Measurements from ENCODE around the gene SECISBP2.
A peak's percentile ranks its signal among the peaks of the same experiment; 100 is the strongest.

SECISBP2 gene

DNA sequence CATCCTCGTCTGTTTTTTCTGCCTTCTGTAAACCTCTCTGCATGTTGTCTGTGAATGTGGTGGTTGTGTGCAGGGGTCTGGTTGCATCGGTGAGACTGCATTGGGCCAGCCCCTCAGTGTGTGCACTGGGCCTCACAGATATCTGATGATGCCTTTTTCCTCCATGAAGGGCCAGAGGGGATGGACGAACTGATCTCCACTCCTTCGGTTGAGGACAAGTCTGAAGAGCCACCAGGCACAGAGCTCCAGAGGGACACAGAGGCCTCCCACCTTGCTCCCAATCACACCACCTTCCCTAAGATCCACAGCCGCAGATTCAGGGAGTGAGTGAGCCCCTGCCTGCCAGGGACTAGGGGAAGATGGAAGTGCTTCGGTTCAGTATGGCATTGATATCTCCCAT is 31.3 kb downstream of the SECISBP2 start:
- DNase-seq = no peak

DNA sequence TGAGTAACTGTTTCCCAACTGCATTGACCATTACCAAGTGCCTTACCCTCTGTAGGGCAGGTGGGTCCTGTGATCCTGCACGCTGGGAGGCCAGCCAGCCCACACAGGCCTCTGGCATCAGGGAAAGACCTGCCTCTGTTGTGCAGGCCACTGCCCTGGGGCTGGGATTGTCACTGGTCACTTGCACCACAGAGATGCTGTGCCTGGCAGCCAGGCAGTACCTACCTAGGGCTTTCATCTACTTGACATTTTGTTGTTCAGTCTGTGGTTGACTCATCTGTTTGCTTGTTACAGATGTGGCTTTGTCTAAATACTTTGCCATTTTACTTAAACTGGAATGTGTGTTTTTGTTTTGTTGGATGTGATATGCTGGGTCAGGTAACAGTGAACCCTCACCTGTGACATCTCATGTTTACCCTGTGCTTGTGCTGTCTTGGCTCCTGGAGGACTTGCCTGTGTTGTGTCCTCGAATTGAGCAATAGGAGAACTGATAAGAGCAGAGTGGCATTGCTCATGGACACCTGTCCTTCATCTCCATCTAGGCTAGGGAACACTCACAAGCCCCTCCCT is 32.8 kb downstream of the SECISBP2 start:
- DNase-seq = no peak

DNA sequence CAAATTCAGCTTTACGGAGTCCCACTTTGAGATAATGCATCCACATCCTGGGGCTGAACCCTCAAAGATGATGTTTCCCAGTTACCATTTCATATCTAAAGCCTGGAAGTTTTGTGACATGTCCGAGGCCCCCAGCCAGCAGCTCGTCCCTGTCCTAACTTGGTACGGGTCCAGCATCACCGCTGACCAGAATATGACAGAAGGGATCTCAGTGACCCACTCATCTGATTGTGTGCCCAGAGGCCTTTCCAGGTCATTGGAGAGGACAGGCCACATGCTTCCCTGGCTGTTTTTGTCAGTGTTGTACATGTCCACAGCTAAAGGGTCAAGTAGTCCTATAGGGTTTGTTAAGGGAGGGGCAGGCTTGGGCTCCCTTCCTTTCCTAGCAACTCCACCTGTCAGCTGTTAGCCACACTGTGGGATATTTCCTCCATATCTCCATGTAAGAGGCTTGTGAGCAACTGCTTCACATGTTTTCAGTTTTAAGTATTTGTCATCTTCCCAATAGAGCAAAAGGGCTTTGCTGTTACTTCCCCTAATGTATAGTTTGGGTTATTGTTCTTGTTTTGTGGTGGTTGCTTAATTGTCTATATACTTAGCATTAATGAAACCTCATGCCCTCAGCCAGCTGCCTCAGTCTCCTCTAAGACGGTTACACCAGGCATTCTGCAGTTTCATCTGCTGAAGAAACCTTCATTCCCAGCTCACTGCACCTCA is 33.4 kb downstream of the SECISBP2 start:
- DNase-seq = no peak

DNA sequence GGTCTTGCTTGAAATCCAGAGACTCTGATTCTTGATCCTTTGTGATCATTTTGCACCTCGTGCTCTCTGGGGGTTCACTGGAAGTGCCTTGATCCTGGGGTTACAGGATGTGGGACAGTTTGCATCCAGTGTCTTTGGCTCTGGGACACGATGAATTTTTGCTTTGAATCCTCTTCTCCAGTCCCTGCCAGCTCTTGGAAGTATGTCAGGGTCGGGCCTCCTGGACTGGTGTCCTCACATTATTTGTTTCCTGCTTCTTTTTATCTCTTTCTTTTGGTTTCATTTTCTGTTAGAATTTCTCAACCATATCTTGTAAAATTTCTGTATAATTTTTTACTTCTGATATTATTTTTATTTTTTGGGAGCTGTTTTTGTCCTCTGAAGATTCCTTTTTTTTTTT is 34.2 kb downstream of the SECISBP2 start:
- DNase-seq = no peak

- DNase-seq = no peak
Observed at GRCh38 chr9:89352874-89353649, 34.8 kb downstream of the SECISBP2 start.

GRCh38 chr9:89353989-89354388 is 35.7 kb downstream of the SECISBP2 start:
- no peak for DNase-seq

DNA sequence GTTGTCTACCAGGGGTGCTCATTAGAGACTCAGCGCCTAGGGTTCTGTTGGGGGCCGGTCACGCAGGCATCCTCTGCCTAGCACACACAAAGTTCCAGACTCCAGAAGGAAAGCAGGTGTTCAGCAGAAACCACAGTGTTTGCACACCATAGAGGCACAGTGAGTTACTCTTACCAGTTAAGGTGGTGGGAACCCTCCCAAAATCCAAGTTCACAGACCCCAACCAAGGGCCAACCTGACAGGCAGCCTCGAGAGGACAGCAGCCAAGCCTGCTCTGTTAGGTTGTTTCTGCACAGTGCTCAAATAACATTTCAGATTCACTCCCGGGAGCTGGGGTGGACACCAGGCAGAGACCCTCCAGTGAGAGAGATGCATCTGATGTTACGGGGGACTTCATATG is 36.2 kb downstream of the SECISBP2 start:
- no peak for DNase-seq

DNA sequence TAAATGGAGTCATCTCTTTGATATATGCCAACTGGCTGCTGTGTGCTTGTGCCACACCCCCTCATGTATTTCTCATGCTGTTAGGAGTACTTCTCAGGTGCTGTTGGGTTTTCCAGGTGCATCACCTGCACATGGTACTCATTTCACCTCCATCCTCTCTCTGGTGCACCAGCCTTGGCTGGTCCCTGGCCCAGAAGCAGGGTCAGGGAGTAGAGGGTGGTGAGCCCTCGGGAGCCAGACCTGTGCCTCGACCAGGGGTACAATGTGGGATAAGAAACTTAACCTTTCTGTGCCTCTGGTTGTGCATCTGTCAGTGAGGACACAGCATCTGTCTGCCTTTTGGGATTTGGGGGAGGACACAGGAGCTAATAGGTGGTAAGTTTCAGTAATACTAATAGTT is 38.5 kb downstream of the SECISBP2 start:
- no peak for DNase-seq

GRCh38 chr9:89357331-89358197 is 39.3 kb downstream of the SECISBP2 start:
- no peak for DNase-seq

GRCh38 chr9:89358376-89358916 is 40.1 kb downstream of the SECISBP2 start:
- DNase-seq = no peak

GRCh38 chr9:89358985-89359384 is 40.7 kb downstream of the SECISBP2 start:
- DNase-seq = peak; percentile 32

- no peak for DNase-seq
Observed at GRCh38 chr9:89359751-89360261, 41.5 kb downstream of the SECISBP2 start.

- no peak for DNase-seq
Observed at GRCh38 chr9:89360465-89360864, 42.2 kb downstream of the SECISBP2 start.

- DNase-seq = no peak
Observed at GRCh38 chr9:89361031-89361430, 42.7 kb downstream of the SECISBP2 start.

- no peak for DNase-seq
Observed at GRCh38 chr9:89361816-89362646, 43.7 kb downstream of the SECISBP2 start.

- no peak for DNase-seq
Observed at GRCh38 chr9:89362647-89363310, 44.5 kb downstream of the SECISBP2 start.

GRCh38 chr9:89363311-89363670 is 45.0 kb downstream of the SECISBP2 start:
- no peak for DNase-seq

- no peak for DNase-seq
Observed at GRCh38 chr9:89363921-89364665, 45.8 kb downstream of the SECISBP2 start.

GRCh38 chr9:89364666-89365531 is 46.6 kb downstream of the SECISBP2 start:
- no peak for DNase-seq
